Parathyroid adenoma (tissue), 2 donors: Measurements from ENCODE around the gene MATK.
A peak's percentile ranks its signal among the peaks of the same experiment; 100 is the strongest.

ENCODE experiments used
- H2AFZ ChIP-seq: fragments of 300-600 bp; sonication (generic); one replicate; pipeline ENCODE4 v1.7.0; 2017; ENCODE audit warnings: antibody characterized with exemption, mild to moderate bottlenecking
- H3K27ac ChIP-seq: fragments of 300-600 bp; sonication (generic); one replicate; pipeline ENCODE4 v1.7.0; 2017
- H3K27me3 ChIP-seq: fragments of 300-600 bp; sonication (generic); one replicate; pipeline ENCODE4 v1.7.0; 2017; ENCODE audit warnings: low read length; ENCODE audit not compliant: control insufficient read depth, insufficient read depth
- H3K36me3 ChIP-seq: fragments of 300-600 bp; sonication (generic); one replicate; pipeline ENCODE4 v1.7.0; 2017; ENCODE audit warnings: low read length; ENCODE audit not compliant: control insufficient read depth, insufficient read depth
- H3K4me1 ChIP-seq: fragments of 300-600 bp; sonication (generic); one replicate; pipeline ENCODE4 v1.7.0; 2017; ENCODE audit warnings: control low read depth
- H3K4me2 ChIP-seq: fragments of 300-600 bp; sonication (generic); one replicate; pipeline ENCODE4 v1.7.0; 2017; ENCODE audit warnings: low read length
- H3K4me3 ChIP-seq: fragments of 300-600 bp; sonication (generic); one replicate; pipeline ENCODE4 v1.7.0; 2017; ENCODE audit warnings: low read depth, low read length
- H3K79me2 ChIP-seq: fragments of 300-600 bp; sonication (generic); one replicate; pipeline ENCODE4 v1.7.0; 2017; ENCODE audit warnings: control low read depth
- H3K9ac ChIP-seq: fragments of 300-600 bp; sonication (generic); one replicate; pipeline ENCODE4 v1.7.0; 2017; ENCODE audit warnings: mild to moderate bottlenecking
- H3K9me3 ChIP-seq: fragments of 300-600 bp; sonication (generic); one replicate; pipeline ENCODE4 v1.7.0; 2017; ENCODE audit warnings: low read length; ENCODE audit not compliant: control insufficient read depth
- TF ChIP-seq, protein P1 (sequence below): fragments of 300-600 bp; sonication (generic); IDR thresholded peaks from one replicate; pipeline ENCODE4 v1.7.0; 2017; ENCODE audit warnings: antibody characterized with exemption, mild to moderate bottlenecking
- donor health status: primary hyperparathyroidism.

The MATK gene

DNA sequence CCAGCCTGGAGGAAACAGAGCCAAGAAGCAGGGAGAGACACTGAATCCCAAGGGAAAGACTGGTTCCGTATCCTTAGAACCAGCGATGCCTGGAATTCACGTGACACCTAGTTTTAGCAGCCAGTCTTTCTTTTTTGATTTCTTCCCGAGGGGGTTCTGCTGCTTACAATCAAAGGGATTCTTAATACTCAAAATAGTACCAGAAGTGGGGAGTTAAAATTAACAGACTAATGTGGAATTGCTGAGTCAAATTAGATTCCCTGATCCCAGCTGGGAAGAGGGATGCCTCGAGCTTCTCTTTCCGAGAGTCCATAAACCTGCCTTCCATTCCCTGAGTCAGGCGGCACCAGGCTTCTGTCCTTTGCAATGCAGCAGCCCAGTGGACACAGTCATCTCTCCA, 4.8 kb upstream of the MATK start:
- TF ChIP-seq, protein P1, sequence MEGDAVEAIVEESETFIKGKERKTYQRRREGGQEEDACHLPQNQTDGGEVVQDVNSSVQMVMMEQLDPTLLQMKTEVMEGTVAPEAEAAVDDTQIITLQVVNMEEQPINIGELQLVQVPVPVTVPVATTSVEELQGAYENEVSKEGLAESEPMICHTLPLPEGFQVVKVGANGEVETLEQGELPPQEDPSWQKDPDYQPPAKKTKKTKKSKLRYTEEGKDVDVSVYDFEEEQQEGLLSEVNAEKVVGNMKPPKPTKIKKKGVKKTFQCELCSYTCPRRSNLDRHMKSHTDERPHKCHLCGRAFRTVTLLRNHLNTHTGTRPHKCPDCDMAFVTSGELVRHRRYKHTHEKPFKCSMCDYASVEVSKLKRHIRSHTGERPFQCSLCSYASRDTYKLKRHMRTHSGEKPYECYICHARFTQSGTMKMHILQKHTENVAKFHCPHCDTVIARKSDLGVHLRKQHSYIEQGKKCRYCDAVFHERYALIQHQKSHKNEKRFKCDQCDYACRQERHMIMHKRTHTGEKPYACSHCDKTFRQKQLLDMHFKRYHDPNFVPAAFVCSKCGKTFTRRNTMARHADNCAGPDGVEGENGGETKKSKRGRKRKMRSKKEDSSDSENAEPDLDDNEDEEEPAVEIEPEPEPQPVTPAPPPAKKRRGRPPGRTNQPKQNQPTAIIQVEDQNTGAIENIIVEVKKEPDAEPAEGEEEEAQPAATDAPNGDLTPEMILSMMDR: no peak
- Histone ChIP-seq H2AFZ (no peak overlapping the region), H3K9ac (no peak overlapping the region), H3K27ac (no peak overlapping the region), H3K27me3 (no peaks in the 10 kb centered on the region), H3K79me2 (no peaks in the 10 kb centered on the region), H3K9me3 (no peaks in the 10 kb centered on the region), H3K4me3 (no peak overlapping the region), H3K4me1 (no peaks in the 10 kb centered on the region), H3K4me2 (no peak overlapping the region), H3K36me3 (no peaks in the 10 kb centered on the region)

DNA sequence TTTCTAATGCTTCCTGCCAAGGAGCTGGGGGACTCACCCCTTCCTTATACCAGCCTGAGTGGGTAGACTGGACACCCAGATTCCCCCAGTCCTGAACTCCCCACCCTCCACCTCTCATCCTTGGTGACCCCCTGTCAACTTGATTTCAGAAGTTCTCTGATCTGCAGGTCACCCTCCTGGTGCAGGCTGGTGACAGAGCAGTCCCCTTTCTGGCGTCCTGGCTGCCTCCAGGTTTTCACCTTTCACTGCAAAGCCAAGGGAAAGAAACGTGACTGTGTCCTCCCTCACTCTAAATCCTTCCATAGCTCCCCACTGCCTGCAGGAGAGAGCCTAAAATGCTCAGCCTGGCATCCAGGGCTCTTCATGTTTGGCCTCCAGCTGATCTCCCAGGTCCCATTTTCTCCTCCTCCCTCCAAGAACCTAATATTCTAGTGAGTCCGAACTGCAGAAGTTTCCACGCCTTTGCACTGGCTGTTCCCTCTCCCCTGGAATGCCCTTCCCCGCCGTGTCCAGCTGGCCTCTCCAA, 4.1 kb upstream of the MATK start:
- Histone ChIP-seq H3K79me2 (no peaks in the 10 kb centered on the region), H3K4me3 (no peak overlapping the region), H3K9ac (no peak overlapping the region), H3K4me2 (no peak overlapping the region), H3K36me3 (no peaks in the 10 kb centered on the region), H2AFZ (no peak overlapping the region), H3K27me3 (no peaks in the 10 kb centered on the region), H3K9me3 (no peaks in the 10 kb centered on the region), H3K4me1 (no peaks in the 10 kb centered on the region), H3K27ac (no peak overlapping the region)
- TF ChIP-seq, protein P1: no peak

DNA sequence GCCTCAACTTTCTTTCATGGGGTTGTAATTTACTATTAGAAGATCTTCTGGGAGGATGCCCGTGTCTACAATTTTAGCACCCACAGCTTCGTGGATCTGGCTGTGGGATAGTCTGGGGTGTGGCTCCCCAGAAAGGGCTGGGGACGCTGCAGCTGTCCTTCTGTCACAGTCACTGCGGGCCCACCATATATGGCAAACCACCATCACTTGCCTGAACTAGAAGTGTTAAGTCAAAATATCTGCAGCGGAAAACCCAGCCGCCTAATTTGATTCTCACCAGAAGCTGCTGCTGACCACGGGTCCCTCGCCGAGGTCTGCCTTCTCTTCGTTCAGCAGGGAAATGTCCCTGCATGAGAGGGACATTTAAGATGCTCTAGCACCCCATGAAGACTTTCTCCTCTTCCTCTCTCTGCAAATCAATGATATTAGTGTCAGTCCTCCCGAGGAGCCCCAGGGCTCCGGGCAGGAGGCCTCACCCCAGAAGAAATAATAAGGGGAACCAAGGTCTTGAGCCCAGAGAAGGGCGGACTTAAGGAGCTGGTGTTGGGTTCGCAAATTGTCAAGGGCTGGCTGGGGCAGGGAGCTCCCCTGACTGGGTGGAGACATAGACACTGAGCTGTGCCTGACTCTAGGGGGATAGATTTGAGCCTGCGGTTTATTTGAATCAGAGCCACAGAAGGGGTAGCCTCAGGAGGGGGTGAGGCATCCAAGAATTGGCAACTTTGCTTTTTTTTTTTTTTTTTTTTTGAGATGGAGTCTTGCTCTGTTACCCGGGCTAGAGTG, 3.0 kb upstream of the MATK start:
- no peaks in the 10 kb centered on the region for H3K4me1 ChIP-seq
- no peak overlapping the region for H3K9ac ChIP-seq
- H3K27ac ChIP-seq: no peak overlapping the region
- H3K36me3 ChIP-seq: no peaks in the 10 kb centered on the region
- no peaks in the 10 kb centered on the region for H3K9me3 ChIP-seq
- H3K27me3 ChIP-seq: no peaks in the 10 kb centered on the region
- TF ChIP-seq, protein P1: no peak
- H2AFZ ChIP-seq: no peak overlapping the region
- H3K79me2 ChIP-seq: no peaks in the 10 kb centered on the region
- H3K4me3 ChIP-seq: no peak overlapping the region
- H3K4me2 ChIP-seq: no peak overlapping the region

DNA sequence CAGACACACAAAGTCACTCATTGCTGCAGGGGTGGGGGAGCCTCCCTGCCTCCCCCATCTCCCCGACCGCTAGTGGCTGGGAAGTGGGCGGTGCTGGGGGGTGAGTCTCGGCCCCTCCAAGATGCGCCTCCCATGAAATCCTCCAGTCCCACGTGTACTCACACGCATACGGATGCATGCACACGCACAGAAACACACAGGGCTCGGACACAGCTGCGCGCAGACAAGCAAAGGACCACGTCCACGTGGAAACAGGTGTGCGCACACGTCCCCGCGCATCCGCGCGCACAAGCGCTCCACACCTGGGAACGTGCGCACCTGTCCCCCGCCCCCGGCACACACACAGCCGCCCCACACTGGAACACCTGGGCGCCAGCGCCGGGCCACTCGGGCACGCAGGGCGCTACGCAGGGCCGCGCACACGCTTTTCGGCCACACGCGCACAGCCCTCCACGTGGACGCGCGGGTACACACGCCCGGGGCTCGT, 687 bp downstream of the MATK start:
- Histone ChIP-seq H3K9ac (no peak overlapping the region), H3K27me3 (no peaks in the 10 kb centered on the region), H3K9me3 (no peaks in the 10 kb centered on the region), H3K27ac (no peak overlapping the region), H3K4me3 (no peak overlapping the region), H2AFZ (peak overlapping the region; percentile 46), H3K79me2 (no peaks in the 10 kb centered on the region), H3K4me2 (peak overlapping the region; percentile 9), H3K36me3 (no peaks in the 10 kb centered on the region), H3K4me1 (no peaks in the 10 kb centered on the region)
- TF ChIP-seq, protein P1: no peak
